Stimulated activated naive CD4-positive, alpha-beta T cell treated with Interleukin-2 at 50 U/mL for 16 hours (primary cell): Measurements from ENCODE around the gene MINPP1.

ENCODE experiments used
- DNase-seq: peaks from one replicate; lab custom pipeline; 2025; lab: John Stamatoyannopoulos, UW

Gene MINPP1

DNA sequence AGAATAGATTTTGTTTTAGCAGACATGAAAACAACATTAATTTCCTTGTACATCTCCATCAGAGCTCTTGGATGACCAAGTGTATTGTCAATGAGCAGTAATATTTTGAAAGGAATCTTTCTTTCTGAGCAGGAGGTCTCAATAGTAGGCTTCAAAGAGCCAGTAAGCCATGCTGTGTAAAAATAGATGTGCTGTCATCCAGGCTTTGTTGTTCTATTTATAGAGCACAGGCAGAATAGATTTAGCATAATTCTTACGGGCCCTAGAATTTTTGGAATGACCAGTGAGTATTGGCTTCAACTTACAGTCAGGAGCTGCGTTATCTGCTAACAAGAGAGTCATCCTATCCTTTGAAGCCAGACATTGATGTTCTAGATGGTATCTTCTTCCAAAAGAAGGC is 19.0 kb downstream of the MINPP1 start:
- DNase-seq: no peak

GRCh38 chr10:87524296-87524695 is 19.6 kb downstream of the MINPP1 start:
- no peak for DNase-seq

GRCh38 chr10:87531908-87532622 is 27.4 kb downstream of the MINPP1 start:
- no peak for DNase-seq

DNA sequence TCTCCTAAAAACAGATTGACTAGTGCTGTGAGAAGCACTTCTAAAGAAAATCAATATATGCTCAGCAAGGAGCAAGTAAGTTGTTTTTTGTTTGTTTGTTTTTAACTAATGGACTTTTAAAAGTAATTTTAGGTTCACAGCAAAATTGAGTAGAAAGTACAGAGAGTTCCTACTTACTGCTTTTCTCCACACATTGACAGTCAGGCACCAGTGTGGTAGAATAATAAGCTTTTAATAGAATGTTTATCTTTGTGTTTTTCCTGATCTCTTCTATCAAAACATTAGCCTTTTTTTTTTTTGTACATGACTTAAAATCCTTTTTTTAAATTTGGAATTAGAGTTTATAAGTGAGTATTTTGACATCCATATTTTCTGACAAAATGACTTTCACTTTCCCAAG is 28.0 kb downstream of the MINPP1 start:
- DNase-seq: no peak

DNA sequence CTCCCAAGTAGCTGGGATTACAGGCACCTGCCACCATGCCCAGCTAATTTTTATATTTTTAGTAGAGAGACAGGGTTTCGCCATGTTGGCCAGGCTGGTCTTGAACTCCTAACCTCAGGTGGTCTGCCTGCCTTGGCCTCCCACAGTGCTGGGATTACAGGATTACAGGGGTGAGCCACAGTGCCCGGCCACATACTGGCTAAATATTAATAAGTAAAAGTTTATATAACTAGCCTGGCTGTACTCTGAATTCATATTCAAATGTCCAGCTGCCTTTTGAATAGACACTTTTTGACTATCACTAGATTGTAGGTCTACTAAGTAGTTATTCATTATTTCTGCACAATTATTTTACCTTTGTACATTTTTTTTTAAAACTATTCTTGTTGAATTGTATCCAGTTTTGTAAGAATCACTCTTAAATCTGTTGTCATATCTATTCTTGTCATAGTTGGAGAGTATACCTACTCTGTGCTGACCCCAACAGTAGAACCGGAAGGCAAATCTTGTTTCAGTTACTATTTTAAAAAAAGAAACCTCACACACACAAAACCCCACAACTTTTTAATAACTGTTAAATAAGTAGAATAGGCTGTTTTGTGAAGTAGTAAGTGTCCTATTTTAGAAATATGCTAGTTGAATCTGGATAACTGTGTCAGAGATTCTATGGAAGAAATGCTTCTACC is 29.6 kb downstream of the MINPP1 start:
- DNase-seq: no peak

DNA sequence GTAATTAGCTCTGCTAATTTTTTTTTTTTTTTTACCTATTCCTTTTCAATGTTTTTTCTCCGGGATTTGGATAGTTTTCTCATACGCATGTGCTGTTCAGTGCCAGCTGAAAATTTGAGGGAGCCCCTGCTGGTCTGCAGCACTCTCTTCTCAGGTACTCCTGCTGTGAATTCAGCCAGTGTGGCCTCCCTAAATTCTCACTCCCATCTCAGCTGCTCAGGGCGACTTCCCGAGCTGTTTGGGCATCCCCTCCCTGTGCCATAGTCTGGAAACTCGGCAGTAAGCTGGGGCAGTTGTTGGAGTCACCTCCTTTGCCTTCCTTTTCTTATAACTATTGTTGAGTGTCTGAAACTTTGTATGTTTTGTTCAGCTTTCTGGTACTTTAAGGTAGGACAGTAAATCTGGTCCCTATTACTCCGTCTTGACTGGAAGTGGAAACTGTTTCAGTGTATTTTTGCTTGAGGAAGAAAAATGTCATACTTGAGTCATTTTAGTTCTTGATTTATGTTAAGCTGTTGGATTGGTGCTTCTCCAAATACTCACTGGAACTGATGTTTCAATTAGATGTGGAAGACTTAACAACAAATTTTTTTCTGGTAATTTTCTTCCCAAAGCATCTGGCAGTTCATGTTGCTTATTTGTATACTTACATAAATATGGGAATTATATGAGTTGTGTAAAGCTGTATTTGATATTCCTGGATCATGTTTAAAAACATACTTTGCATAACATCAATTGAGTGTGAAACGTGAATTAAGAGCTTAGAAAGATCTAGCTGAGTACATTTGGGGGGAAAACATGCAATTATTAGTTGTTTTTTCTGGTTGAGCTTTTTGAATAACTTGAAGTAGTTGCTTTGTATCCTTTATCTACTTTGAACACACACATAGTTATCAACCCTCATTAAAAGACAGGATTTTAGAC is 33.7 kb downstream of the MINPP1 start:
- DNase-seq: no peak

- DNase-seq: no peak
Observed at GRCh38 chr10:87541114-87541513, 36.4 kb downstream of the MINPP1 start.

- DNase-seq: no peak
Observed at GRCh38 chr10:87544721-87545120, 40.0 kb downstream of the MINPP1 start.

GRCh38 chr10:87545783-87546182 is 41.1 kb downstream of the MINPP1 start:
- DNase-seq: no peak

GRCh38 chr10:87546210-87546609 is 41.5 kb downstream of the MINPP1 start:
- no peak for DNase-seq

DNA sequence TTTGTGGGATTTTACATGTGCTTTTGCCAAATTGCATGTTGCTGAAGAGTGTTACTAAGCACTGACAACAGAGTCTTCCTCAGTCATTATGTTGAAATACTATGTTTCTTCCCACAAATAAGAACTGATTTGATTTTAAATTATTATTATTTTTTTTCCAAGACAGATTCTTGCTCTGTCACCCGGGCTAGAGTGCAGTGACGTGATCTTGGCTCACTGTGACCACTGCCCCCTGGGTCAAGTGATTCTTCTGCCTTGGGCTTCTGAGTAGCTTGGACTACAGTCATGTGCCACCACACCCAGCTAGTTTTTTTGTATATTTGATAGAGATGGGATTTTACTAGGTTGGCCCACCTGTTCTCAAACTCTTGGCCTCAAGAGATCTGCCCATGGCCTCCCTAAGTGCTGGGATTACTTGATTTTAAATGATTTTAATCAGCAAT is 42.3 kb downstream of the MINPP1 start:
- DNase-seq: no peak

GRCh38 chr10:87547734-87548311 is 43.1 kb downstream of the MINPP1 start:
- no peak for DNase-seq

DNA sequence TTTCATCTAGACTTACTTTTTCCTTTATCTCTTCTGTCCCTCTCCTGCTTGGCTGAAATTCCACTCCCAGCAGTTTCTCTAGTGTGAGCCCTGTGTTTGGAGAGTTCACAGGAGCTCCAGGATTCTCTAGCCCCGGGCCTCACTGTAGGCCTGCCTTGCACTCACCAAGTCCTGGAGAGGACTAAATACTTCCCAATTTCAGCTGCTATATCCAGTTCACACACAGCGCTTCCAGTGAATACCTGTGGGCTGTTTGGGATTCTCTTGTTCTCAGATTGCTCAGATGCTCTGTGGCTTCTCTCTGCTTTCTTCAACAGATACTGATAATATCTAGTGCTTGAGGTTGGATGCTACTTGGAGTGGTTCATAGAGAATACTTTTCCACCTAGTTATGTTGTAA is 46.0 kb downstream of the MINPP1 start:
- no peak for DNase-seq

DNA sequence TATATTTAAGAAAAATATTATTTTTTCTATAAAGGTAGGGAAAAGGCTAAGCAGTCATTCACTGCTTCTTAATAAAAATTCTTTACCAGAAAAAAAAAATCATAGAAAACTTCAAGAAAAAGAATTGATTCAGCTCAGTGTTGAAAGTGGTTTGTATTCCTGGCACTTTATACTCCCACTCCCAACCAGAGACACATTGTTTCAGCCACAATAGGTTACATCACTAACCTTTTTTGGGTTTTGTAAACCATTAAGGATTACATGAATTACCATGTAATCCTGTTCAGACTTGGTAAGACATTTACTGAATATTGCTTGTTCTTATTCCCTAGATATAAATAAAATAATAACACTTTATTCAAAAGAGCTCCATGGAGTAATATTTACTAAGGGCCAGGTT is 46.6 kb downstream of the MINPP1 start:
- DNase-seq: no peak

- DNase-seq: no peak
Observed at GRCh38 chr10:87552248-87552929, 47.7 kb downstream of the MINPP1 start.

DNA sequence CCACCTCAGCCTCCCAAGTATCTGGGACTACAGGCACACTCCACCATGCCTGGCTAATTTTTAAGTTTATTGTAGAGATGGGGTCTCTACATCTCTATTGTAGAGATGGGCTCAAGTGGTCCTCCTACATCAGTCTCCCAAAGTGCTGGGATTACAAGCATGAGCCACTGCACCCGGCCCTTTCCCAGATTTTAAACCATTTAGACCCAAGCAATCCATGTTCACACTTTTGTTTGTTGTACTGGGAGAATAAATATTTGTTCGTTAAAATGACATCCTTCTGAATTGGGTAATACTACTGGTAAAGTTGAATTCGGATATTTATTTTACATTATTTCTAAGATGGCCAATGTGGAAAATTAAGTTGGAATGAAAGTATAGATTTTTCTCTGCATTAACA is 52.7 kb downstream of the MINPP1 start:
- DNase-seq: no peak

- no peak for DNase-seq
Observed at GRCh38 chr10:87558333-87558732, 53.6 kb downstream of the MINPP1 start.

GRCh38 chr10:87559392-87559791 is 54.7 kb downstream of the MINPP1 start:
- DNase-seq: no peak

GRCh38 chr10:87560495-87561129 is 55.9 kb downstream of the MINPP1 start:
- no peak for DNase-seq

DNA sequence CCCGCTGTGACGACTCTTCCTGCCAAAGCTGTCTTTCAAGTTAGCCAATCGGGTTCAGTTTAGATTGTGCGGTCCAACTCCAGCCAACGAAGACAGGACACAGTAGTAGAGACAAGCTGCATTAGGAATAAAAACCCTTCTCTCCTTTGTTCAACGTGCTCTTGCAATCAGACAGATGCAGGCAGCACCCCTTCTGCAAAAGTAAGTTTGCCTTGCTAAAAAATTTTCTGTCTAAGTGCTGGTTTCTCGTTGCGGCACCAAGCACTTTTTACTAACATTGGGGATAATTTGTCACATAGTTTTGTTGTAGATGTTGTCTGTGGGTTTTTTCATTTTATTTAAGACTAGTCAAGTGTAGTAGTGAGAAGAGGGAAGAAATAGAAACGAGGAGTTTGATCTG is 58.1 kb downstream of the MINPP1 start:
- DNase-seq: no peak

GRCh38 chr10:87565010-87565409 is 60.3 kb downstream of the MINPP1 start:
- no peak for DNase-seq
